Nephron progenitor cell (in vitro differentiated cells): Measurements from ENCODE around the gene PTGIS.

ENCODE experiments used
- DNase-seq: peaks from one replicate; pipeline ENCODE4 v3.0.0; 2021
- H3K27ac Mint-ChIP-seq: 2 replicates; pipeline ENCODE4 v1.8.0; 2021; ENCODE audit warnings: mild to moderate bottlenecking, moderate library complexity, mixed read lengths
- H3K27me3 Mint-ChIP-seq: 2 replicates; pipeline ENCODE4 v1.8.0; 2021; ENCODE audit warnings: mild to moderate bottlenecking, low read depth, mixed read lengths; ENCODE audit not compliant: poor library complexity
- H3K36me3 Mint-ChIP-seq: 2 replicates; pipeline ENCODE4 v1.8.0; 2021; ENCODE audit warnings: low read depth, mixed read lengths
- H3K4me1 Mint-ChIP-seq: 2 replicates; pipeline ENCODE4 v1.8.0; 2021; ENCODE audit warnings: mixed read lengths
- H3K4me3 Mint-ChIP-seq: 2 replicates; pipeline ENCODE4 v1.8.0; 2021; ENCODE audit warnings: mild to moderate bottlenecking, moderate library complexity, mixed read lengths
- H3K9me3 Mint-ChIP-seq: 2 replicates; pipeline ENCODE4 v1.8.0; 2021; ENCODE audit warnings: mild to moderate bottlenecking, moderate library complexity, mixed read lengths
- CTCF ChIP-seq: fragments of 200-600 bp; sonication (generic); IDR thresholded peaks from 2 replicates; pipeline ENCODE4 v1.5.0; 2021; ENCODE audit warnings: antibody characterized with exemption

Gene PTGIS

GRCh38 chr20:49560186-49560585 is 7.8 kb downstream of the PTGIS start:
- Mint-ChIP-seq H3K27ac (peak overlapping the region; percentile 50), H3K36me3 (peaks cover 40% of the 10 kb centered on the region), H3K4me3 (no peak overlapping the region), H3K27me3 (peaks cover 7% of the 10 kb centered on the region), H3K9me3 (peaks cover 22% of the 10 kb centered on the region), H3K4me1 (peaks cover 9% of the 10 kb centered on the region)
- DNase-seq, result no peak
- TF ChIP-seq CTCF, result no peak

- H3K27ac Mint-ChIP-seq, result no peak overlapping the region
- peaks cover 22% of the 10 kb centered on the region for H3K9me3 Mint-ChIP-seq
- H3K27me3 Mint-ChIP-seq, result peaks cover 7% of the 10 kb centered on the region
- H3K36me3 Mint-ChIP-seq, result peaks cover 40% of the 10 kb centered on the region
- no peak overlapping the region for H3K4me3 Mint-ChIP-seq
- no peak for DNase-seq
- peaks cover 9% of the 10 kb centered on the region for H3K4me1 Mint-ChIP-seq
- no peak for TF ChIP-seq CTCF
These were observed 8.4 kb downstream of the PTGIS start for GRCh38 chr20:49559411-49560081.

GRCh38 chr20:49558826-49559225 is 9.1 kb downstream of the PTGIS start:
- Mint-ChIP-seq H3K27me3 (peaks cover 7% of the 10 kb centered on the region), H3K4me3 (no peak overlapping the region), H3K4me1 (peaks cover 9% of the 10 kb centered on the region), H3K9me3 (peaks cover 25% of the 10 kb centered on the region), H3K36me3 (peaks cover 39% of the 10 kb centered on the region), H3K27ac (no peak overlapping the region)
- DNase-seq, result no peak
- TF ChIP-seq CTCF, result no peak

DNA sequence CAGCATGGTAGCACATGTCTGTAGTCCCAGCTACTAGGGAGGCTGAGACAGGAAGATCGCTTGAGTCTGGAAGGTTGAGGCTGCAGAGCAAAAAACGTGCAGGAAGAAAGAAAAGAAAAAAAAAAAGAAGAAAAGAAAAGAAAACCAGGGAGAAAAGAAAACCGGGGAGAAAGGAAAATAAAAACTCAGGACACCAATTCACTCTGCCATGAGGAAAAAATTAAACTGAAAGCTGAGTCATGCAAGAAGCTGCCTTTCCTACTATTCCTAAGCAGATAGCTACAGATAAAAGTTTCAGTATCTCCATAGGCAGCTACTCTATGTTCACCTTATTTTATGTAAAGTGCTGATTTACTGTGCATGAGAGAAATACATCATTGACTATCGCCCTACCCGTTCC is 10.5 kb downstream of the PTGIS start:
- Mint-ChIP-seq H3K36me3 (peaks cover 33% of the 10 kb centered on the region), H3K27ac (no peak overlapping the region), H3K4me1 (peaks cover 5% of the 10 kb centered on the region), H3K9me3 (peaks cover 25% of the 10 kb centered on the region), H3K27me3 (peaks cover 7% of the 10 kb centered on the region), H3K4me3 (no peak overlapping the region)
- TF ChIP-seq CTCF, result no peak
- DNase-seq, result no peak

- Mint-ChIP-seq H3K36me3 (peaks cover 33% of the 10 kb centered on the region), H3K27ac (no peak overlapping the region), H3K27me3 (peaks cover 7% of the 10 kb centered on the region), H3K4me1 (no peaks in the 10 kb centered on the region), H3K4me3 (no peak overlapping the region), H3K9me3 (peaks cover 25% of the 10 kb centered on the region)
- TF ChIP-seq CTCF, result no peak
- DNase-seq, result no peak
These were observed 11.3 kb downstream of the PTGIS start for GRCh38 chr20:49556621-49557020.
